ENCODE results near the gene LRRC7.

The LRRC7 gene

DNA sequence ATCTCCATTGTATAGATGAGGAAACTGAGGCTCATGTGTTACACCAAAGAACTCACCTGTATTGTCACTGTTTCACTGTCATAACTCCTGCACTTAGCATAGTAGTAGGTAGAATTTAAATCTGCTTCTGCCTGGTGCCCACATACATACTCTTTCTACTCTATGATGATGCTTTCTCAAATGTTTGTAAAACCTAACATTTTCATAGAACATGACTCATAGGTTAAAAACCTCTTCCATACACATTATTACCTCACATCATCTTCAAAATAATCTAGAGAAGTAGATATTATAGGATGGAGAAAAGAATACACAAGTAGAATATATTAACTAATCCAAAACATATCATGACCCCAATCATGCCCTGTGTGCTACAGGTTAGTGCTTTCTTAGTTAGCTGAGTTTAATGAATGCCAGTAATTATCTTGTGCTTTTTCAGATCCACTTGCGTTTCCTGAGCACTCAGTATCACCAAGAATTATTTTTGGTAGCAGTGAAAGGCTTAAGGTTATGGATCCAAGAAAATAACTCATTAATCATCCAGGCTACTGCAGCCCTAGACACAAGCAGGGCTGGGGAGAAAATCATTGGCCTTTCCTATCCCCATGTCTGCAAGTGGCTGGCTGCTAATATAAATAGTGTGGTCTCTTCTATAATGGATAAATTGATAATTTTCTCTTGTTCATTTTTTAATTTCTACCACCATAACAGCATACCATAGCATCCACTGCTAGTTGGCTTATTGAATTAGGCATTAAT, 480.8 kb downstream of the LRRC7 start:
- no peak for DNase-seq

DNA sequence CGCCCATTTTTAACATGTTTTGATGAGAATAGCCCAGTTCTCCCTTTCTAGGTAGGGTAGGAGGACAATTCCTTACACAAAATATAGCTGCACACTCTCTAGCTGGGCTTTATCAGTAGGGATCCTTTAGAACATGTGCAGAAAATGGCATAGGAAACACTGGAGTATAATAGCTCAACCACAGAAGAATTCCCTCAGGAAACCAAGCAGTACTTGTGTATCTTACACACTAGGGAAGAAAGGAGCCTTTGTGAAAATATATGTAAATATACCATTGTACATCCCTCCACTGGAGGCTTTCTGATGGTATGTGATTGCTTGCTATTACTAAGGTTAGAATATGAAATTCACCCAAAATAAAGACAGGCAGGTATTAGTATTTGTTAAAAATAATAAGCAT, 484.2 kb downstream of the LRRC7 start:
- DNase-seq: no peak

DNA sequence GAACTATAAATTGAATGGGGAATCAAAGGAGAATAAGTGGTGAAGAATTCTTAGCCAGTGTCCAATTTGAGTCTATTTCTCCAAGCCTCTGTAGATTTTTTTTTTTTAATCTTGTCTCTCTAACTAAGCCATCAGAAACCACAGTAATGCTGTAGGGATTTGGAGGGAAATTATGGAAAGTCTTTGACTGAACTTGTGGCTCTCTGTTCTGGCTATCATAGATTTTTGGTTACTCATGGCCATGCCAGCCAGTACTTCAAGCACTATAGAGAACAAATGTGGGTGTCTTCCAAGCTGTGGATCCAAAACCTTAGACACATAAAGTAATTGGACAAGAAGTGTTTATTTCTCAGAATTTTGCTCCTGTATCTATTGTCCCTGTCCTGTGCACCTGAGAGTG, 489.8 kb downstream of the LRRC7 start:
- DNase-seq: no peak

DNA sequence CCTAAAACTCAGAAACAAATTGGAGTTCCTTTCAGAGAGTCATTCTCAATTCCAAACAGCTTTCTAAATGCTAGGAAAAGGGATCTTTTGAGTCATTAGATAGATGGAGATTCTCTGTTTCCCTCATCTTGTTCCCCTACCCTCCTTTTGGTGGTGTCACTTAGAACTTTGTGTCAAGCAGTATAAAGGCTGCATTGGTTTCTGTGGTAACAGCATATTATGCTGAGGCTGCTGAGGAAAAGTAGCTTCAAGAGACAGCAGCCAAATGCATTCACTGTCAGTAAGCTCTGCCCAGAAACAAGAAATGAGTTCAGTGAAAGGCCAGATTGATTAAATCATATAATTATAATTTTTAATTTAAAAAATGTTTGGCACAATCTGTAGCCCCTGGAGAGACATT, 493.5 kb downstream of the LRRC7 start:
- no peak for DNase-seq

DNA sequence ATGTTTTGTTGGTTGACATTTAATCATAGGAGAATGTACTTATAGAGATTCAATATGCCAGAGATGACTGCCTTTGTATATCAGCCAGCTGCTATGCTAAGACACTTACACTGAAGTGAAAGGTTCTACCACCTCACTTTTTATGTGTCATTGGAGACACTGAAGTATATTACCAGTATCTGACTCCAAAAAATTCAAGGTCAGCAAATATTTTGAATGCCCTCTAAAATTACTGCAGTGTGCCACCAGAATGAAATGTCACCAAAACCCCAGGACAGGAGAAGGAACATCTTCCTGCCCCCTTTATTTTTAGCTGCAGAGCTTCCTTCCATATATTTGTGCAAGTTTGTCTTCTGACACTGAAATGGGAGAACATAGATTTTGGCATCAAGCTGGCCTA, 496.1 kb downstream of the LRRC7 start:
- DNase-seq: no peak

DNA sequence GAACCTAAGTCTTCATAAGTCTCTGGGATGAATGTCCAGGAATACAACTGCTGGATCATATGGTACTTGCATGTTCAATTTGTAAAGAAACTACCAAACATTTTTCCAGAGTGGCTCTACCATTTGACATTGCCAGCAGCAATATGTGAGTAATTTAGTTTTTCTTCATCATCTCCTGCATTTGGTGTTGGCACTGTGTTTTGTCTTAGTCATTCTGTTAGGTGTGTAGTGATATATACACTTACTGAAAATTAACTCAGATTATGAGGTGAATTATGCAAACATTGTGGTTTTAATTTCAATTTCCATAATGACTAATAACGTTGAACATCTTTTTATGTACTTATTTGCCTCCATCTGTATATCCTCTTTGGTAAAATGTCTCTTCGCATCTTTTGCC, 499.0 kb downstream of the LRRC7 start:
- DNase-seq: no peak

DNA sequence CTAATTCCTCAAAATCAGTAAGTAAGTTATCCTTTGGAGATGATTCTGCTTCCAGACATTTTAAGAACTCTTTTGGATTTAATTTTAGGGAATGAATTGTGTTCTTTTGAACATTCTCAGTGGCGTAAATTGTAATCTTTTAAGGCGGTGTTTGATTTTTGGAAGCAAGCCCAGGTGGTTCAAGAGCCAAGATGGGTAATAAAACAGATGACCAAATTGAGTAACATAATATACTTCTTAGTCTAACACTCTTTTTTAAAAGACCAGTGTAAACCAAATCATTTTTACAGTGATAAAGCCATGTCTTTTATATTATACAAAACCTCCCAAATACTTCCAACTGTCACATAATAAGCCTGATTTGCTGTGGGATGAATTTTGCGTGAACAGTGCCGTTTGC, 503.9 kb downstream of the LRRC7 start:
- no peak for DNase-seq

DNA sequence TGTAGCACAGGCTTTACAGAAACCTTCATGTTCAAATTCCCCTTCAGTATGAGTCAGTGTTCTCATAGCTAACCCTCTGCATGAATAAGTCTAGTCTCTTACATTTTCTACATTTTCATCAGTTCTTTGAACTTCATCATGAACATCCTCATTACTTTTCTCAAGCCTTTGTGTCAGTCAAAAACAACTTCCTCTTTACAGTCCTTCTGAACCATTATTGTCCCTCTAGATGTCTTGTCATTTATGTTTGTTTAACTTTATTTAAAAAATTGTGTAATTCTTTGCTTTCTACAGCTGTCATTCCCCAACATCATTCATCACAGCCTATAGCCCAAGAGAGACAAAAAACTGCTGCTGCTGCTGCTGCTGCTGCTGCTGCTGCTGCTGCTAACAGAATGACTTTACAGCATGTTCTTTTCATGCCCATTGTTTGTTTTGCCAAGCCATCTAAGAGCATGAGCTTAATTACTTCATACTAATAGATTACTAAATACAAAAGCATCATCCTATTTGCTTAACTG, 504.6 kb downstream of the LRRC7 start:
- DNase-seq: no peak

DNA sequence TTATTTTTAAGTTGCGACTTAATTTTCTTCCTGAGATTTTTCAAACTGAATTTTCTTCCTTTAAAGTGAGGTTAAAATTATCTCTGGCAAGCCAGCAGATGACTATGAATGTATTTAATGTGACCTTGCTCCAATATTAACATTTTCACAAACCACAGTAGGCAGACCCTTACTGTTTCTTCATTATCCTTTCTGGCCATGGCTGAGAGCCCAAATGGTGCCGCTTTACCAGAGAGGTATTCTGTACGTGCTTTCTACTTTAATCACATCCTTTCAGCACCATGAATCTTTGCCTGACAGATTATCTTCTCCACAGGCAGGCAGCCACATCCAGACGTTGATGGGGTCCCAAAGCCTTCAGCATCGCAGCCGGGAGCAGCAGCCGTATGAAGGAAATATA, 508.0 kb downstream of the LRRC7 start:
- no peak for DNase-seq

DNA sequence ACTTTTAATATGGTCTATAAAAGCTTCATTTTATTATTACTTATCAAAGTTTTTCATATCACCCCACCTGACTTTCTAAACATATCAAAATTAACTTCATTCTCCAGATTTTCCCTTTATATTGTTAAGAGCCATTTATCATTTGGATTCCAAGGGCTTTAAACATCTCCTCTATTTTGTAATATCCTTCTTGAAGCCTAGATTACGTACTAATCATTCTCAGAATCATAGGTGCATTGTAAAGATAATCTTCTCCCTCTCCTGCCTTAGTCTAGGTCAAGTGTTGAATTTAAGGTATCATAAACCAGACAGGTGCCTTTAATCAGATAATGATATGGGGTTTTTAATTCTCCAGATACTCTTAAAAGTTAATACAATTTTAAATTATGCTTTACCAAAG, 509.3 kb downstream of the LRRC7 start:
- DNase-seq: no peak

DNA sequence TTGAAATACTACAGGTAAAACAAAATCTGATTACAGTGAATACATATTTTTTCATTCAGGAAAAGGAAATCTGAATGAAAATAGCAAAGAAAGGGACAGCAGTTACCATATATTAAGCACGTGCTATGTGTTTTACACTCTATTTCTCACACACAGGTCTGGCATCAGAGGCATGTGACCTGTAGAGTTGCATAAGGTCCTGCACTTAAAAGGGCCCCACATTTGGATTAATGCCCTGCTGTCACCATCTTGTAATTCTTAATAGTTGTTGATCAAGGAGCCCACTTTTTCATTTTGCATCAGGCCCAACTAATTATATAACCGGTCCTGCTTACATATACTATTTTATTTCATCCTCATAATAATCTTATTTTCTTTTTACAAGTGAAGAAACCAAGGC, 511.8 kb downstream of the LRRC7 start:
- DNase-seq: no peak

DNA sequence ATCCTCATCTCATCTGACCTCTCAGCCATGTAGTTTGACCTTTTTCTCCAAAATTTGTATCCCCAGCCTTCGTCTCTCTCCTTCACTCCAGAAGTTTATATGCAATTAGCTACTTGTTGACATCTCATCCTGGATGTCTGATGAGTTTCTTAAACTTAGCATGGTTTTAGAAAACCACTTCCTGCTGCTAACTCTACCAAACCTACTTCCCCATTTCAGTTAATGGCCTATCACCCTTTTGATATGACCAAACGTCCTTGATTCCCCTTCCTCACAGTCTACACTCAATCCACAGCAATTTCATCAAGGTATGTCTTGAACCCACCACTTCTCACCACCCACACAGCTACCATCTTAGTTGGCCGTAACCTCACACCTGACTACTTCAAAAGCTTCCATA, 515.8 kb downstream of the LRRC7 start:
- no peak for DNase-seq

DNA sequence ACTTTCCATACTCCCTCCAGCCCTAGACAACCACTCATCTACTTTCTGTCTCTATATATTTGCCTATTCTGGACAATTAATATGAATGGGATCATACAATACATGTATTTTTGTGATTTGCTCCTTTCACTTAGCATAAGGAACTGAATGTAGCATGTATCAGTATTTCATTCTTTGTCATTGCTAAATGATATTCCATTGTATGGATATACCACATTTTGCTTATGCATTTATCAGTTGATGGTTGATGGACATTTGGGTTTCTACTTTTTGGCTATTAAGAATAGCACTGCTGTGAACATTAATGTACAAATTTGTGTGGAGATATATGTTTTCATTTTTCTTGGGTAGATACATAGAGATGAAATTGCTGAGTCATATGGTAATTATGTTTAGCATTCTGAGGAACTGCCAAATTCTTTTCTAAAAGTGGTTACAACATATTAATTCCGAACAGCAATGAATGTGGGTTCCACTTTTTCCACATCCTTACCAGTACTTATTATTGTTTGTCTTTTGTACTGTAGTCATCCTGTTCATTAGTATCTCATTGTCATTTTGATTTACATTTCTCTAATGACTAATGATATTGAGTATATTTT, 516.7 kb downstream of the LRRC7 start:
- DNase-seq: no peak

DNA sequence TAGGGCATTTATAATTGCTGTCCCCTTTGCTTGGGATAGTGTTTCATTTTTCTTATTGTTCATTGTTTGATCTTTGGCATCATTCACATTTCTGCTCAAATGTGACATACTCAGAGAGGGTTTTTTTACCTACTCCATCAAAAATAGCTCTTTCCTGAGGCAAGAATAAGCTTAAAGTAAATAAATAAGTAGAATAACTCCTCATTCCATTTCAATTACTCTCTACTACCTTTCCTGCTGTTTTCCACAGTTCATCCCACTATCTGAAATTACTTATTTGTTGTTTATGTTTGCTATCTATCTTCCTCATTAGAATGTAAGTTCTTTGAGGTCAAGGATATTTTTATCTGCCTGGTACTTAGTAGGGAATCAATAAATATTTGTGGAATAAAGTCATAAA, 517.8 kb downstream of the LRRC7 start:
- no peak for DNase-seq

DNA sequence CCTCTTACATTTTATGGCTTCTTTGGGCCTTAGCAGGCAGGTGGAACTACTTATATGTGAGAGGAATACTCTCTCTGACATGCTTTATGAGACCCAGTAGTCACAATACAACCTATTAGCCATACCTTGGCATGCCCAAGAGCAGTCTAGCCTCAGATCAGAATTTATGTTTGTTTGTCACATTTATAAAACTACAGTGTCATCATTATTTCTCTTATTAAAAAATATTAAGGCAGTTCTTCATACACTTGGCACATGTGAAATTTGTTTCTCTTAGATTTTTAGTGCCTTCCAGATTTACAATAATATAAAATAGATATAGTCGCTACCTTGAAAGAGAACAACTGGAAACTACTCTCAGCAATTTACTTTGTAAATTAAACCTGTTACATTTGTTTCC, 519.2 kb downstream of the LRRC7 start:
- DNase-seq: no peak

DNA sequence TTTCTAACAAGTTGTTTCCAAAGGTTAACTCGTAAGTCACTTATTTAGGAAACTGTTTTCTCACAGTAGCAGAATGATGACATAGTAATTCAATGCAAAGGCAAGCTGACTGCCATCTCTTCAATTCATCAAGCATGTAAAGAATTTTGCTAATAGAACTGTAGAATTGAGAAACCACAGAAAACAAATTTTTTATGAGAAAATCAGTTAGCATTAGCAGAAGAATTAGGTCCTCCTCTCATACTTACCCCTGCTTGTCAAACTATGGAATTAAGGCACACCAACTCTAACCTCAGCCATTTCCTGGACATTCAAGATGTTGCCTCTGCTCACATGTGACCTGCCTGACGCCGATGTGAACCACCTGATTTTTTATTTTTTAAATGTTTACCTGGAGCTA, 522.4 kb downstream of the LRRC7 start:
- DNase-seq: no peak

DNA sequence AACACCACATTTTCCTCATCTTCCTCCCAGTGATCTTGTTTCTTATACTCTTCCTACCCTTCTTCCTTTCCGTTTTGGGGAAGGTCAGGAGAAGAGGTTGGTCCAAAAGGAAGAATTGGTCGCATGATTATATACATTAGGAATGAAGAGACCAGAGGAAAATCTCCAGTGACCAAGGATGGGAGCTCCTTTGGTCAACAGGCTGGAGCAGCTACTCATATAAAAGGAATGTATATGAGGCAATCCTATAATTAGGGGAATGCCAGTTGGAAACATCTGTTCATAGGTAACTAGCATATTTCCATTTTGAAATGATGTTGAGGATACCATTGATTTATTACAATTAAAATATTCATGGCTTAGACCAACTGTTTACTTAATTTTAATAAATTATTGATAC, 523.2 kb downstream of the LRRC7 start:
- DNase-seq: no peak

DNA sequence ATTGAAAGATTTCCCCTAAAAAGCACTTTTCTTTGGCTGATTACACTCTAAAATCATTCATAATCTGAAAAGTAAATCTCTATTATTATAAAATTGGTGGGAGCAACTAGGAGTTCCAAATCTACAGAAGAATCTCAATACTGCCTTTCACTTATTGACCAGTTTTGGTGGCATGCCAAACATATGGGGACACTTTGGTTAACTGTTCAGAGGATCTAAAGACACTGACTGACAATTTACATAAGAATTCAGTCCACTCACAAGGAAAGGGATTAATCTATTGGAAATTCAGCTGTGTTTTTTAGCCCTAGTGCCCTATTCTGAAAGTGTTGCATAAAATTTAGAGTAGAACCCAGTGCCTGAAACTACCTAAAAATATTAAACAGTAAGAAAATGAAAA, 524.1 kb downstream of the LRRC7 start:
- no peak for DNase-seq

DNA sequence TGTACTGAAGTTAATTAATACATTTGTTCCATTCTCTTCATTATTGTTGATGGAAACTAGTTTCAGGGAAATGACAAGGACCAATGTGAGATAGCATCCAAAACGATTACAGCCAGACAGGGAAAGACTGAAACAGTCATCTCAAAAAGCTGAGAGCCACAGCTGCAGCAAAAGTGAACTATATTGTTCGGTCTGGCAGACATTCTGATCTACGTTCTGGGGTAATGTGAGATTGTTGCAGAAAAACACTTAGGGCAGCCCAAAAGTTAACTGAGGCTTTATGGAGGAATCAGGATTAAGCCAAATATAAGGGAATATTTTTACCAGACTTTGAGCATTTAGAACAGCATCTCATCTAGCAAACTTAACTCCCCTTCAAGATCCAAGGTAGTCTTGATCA, 524.8 kb downstream of the LRRC7 start:
- DNase-seq: no peak

DNA sequence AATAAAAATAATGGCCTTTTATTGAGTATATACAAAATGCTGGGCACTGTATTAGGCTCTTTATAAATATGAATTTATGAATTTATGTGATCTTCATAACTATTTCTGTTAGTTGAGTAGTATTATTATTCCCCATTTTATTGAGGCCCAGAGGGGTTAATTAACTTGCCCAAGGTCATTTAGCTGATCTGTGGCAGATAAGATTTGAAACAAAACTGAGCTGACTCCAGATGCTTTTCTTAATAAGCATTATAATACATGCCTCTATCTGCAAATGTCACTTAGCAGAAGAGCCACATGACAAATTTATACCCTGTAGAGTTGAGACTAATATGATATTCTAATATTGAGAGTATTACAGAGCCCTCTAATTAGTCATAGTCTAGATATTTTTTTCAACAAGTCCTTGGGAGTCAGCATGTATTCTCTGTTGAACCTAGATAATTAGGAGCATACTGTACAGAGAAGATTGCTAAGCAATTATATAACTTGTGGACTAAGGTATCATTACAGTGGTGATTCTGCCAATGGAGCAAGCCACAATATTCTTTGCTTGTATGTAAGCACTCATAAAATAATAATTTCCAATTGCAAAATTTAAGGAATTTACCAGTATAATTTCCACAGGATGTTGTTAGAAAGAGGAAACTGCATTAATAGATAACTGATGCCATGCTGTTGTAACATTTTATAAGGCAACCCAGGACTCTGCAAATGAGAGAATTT, 525.7 kb downstream of the LRRC7 start:
- no peak for DNase-seq

DNA sequence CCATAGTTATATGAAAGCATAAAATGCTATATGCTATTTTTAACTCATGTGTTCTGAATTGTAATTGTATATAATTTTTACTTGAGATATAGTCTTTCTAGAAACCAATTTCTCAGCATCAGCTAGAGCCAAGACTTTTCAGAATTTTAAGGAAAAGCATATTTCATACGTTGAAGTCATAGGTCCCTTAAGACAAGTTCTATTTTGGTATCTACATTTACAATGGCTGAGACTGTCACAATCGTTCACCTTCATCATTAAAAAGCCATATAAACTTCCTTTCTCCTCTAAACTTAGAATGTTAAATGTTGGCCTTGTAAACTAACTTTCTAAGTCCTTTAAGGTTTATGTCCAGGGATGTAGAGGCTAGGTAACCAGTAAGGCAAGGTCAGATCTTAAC, 533.5 kb downstream of the LRRC7 start:
- DNase-seq: no peak

DNA sequence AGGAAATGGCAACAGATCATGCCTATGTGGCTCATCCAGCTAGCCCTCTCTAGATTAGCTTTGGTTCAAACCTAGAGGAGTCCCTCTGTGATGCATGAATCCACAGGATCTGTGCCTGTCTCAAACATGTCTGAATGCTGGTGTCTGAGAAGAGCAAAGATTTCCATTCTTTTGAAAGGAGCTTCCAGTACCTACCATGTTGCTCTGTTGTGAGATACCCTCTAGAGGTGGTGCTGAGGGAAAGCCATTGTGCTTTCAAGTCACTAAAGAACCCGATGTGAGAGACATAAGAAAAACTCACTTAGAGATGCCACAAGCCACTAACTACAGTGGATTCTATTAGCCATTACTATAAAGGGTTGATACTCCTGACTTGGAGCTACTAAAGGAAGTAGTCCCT, 534.1 kb downstream of the LRRC7 start:
- no peak for DNase-seq

DNA sequence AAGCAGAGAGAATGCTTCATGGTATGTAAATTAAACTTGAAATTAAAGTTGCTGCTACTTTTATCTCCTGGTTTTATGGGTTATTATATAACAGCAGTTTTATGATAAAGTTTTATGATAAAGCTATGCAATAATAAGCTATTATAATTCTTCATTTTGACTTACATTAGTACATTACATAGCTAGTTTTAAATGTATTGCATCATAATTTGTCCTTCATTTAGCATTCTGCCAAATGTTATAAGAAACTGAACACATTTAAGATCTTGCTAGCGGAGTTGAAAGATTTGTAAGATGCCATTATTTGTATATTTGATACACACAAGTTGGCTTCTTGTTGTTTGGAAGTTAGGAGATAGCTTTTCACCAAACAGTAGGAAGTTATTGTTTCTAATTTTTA, 536.0 kb downstream of the LRRC7 start:
- DNase-seq: no peak

DNA sequence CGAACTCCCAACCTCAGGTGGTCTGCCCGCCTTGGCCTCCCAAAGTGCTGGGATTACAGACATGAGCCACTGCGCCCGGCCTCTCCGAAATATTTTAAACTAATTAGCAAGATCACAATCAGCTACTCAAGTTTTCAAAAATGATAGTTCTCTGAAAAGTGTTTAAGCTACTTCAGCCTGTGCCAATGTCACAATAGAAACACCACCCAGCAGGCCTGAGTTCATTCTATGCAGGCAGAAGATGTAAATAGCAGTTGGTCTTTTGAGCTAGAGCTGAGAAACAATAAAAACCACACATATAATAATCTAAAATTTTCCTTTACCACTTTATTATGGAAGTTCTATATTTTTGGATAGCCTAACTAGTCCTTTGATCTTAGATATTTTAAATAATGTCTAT, 541.5 kb downstream of the LRRC7 start:
- DNase-seq: no peak
